ENCODE results near the gene SLC24A3.

DNA sequence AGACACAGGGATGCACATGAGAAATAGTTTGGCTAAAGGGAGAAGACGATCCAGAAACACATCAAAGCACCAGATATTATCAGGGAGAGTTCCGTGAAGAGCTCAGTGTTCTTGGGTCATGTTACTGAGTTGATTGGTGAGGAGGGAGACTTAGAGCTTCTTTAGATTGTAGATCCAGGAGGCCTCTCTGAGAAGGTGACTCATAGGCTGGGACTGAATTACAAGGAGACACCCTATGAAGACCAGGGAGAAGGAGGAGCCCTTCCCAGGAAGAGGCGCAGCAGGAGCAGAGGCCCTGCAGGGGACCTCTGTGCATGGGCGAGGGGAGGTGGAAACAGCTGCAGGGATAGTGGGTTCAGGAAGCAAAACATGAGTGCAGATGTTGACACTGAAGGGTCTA lies 196.5 kb downstream of the SLC24A3 start:
- TF ChIP-seq, protein P1, sequence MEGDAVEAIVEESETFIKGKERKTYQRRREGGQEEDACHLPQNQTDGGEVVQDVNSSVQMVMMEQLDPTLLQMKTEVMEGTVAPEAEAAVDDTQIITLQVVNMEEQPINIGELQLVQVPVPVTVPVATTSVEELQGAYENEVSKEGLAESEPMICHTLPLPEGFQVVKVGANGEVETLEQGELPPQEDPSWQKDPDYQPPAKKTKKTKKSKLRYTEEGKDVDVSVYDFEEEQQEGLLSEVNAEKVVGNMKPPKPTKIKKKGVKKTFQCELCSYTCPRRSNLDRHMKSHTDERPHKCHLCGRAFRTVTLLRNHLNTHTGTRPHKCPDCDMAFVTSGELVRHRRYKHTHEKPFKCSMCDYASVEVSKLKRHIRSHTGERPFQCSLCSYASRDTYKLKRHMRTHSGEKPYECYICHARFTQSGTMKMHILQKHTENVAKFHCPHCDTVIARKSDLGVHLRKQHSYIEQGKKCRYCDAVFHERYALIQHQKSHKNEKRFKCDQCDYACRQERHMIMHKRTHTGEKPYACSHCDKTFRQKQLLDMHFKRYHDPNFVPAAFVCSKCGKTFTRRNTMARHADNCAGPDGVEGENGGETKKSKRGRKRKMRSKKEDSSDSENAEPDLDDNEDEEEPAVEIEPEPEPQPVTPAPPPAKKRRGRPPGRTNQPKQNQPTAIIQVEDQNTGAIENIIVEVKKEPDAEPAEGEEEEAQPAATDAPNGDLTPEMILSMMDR (IDR thresholded peaks at IDR 0.05; ENCODE audit: low read depth, low read length, poor library complexity, severe bottlenecking) = no peak
- no peak for TF ChIP-seq EZH2phosphoT487 (IDR thresholded peaks at IDR 0.05; ENCODE audit: borderline replicate concordance, low read length)

Data from DOHH2 (cell line).